GM12878 (cell line): ENCODE results near the gene UTP11. TPM values are rescaled to one million over a fixed set of nuclear protein-coding genes. Genes with fewer than 3 reads are reported as not detected.

Experiments used
- ATAC-seq: fragments of 200-7000 bp; cut with Tn5 transposase; 3 replicates; pipeline ENCODE4 v1.9.1; 2020; ENCODE audit warnings: mild to moderate bottlenecking, moderate library complexity
- BruUV-seq: library from RNA; stranded (reverse); fragments of 400-500 nt; replicated peaks from 2 replicates; lab custom pipeline; 2021; lab: Mats Ljungman, UMichigan
- CTCF ChIA-PET: fragments of 300-600 bp; sonication (Branson Sonifier 250); formaldehyde crosslinking; extraction: SDS; loops from one replicate; lab custom pipeline; 2021; ENCODE audit warnings: inconsistent platforms; lab: Yijun Ruan, JAX
- POLR2A ChIA-PET: fragments of 350-600 bp; formaldehyde crosslinking; extraction: SDS; loops from one replicate; lab custom pipeline; 2021; ENCODE audit warnings: inconsistent platforms; lab: Charles Lee
- RAD21 ChIA-PET: fragments of 300-600 bp; sonication (Branson Sonifier 250); formaldehyde crosslinking; loops from one replicate; lab custom pipeline; 2023; ENCODE audit warnings: antibody characterized with exemption; ENCODE audit not compliant: unreplicated experiment; lab: Charles Lee
- SMC1A ChIA-PET: fragments of 300-600 bp; sonication (Branson Sonifier 250); formaldehyde crosslinking; loops from one replicate; lab custom pipeline; 2023; ENCODE audit not compliant: unreplicated experiment, uncharacterized antibody; lab: Charles Lee
- DNase-seq: peaks from one replicate; pipeline ENCODE4 v3.0.0-alpha.2; 2011; ENCODE audit warnings: low read depth, low spot score
- FAIRE-seq: peaks from 3 replicates; lab custom pipeline; 2011; peaks lifted over from hg19 to GRCh38; lab: Jason Lieb, UNC
- H2AFZ ChIP-seq: 2 replicates; pipeline ENCODE4 v1.6.0; 2011; ENCODE audit warnings: low read depth, low read length, control low read depth; ENCODE audit not compliant: control insufficient read depth
- H3K27ac ChIP-seq: 2 replicates; pipeline ENCODE4 v1.5.1; 2011; ENCODE audit warnings: control low read depth; ENCODE audit not compliant: control insufficient read depth, insufficient read depth
- H3K27me3 ChIP-seq, 2 experiments: replicated peaks in 1 of 2; 2 replicates each; pipeline versions ENCODE4 v1.6.0 to v1.6.1; 2011; ENCODE audit warnings: low read length in 1 of 2; ENCODE audit not compliant: control insufficient read depth in 2 of 2, insufficient read depth in 2 of 2
- H3K36me3 ChIP-seq, 2 experiments: 2 replicates each; pipeline ENCODE4 v1.5.1; 2011; ENCODE audit warnings: low read length in 1 of 2; ENCODE audit not compliant: control insufficient read depth in 2 of 2, insufficient read depth in 2 of 2
- H3K4me1 ChIP-seq: 2 replicates; pipeline ENCODE4 v1.6.1; 2011; ENCODE audit warnings: mild to moderate bottlenecking, low read length, moderate library complexity, mixed read lengths; ENCODE audit not compliant: control insufficient read depth, insufficient read depth
- H3K4me2 ChIP-seq: 2 replicates; pipeline ENCODE4 v1.6.0; 2011; ENCODE audit warnings: control low read depth; ENCODE audit not compliant: control insufficient read depth, insufficient read depth
- H3K4me3 ChIP-seq: fragments of 200-600 bp; sonication (generic); 2 replicates; pipeline ENCODE4 v1.5.1; 2016
- H3K79me2 ChIP-seq: 2 replicates; pipeline ENCODE4 v1.6.0; 2011; ENCODE audit warnings: low read length; ENCODE audit not compliant: control insufficient read depth, insufficient read depth
- H3K9ac ChIP-seq: 2 replicates; pipeline ENCODE4 v1.8.0; 2011; ENCODE audit warnings: low read length, control low read depth, mixed read lengths; ENCODE audit not compliant: control insufficient read depth, insufficient read depth
- H3K9me3 ChIP-seq: replicated peaks from 3 replicates; pipeline ENCODE4 v1.5.1; 2011; ENCODE audit warnings: mild to moderate bottlenecking, low read length; ENCODE audit not compliant: control insufficient read depth, insufficient read depth
- H4K20me1 ChIP-seq: 2 replicates; pipeline ENCODE4 v1.6.0; 2011; ENCODE audit not compliant: control insufficient read depth, insufficient read depth
- BHLHE40 ChIP-seq, 2 experiments: fragments of 450-650 bp in 1 of 2; IDR thresholded peaks; 2 replicates each; pipeline ENCODE4 v1.6.1; 2011 to 2017; ENCODE audit warnings: low read depth in 2 of 2, borderline replicate concordance in 1 of 2, improper control_type of control experiment in 1 of 2, low read length in 1 of 2, mild to moderate bottlenecking in 1 of 2
- CBFB ChIP-seq: IDR thresholded peaks from 2 replicates; pipeline ENCODE4 v1.6.1; 2016; ENCODE audit warnings: antibody characterized with exemption, low read depth
- CEBPB ChIP-seq, 2 experiments: fragments of 150-350 bp in 1 of 2; IDR thresholded peaks; 2 replicates each; pipeline ENCODE4 v1.6.1; 2012 to 2014; ENCODE audit warnings: low read depth in 2 of 2, low read length in 2 of 2, borderline replicate concordance in 1 of 2, inconsistent platforms in 1 of 2
- ESRRA ChIP-seq: IDR thresholded peaks from 2 replicates; pipeline ENCODE4 v1.6.1; 2012; ENCODE audit warnings: mild to moderate bottlenecking, low read length, improper control_type of control experiment
- FOS ChIP-seq: IDR thresholded peaks from 3 replicates; pipeline ENCODE4 v1.6.1; 2011; ENCODE audit warnings: borderline replicate concordance; ENCODE audit not compliant: insufficient read length; ENCODE audit errors: extremely low read depth
- HCFC1 ChIP-seq: fragments of 150-350 bp; IDR thresholded peaks from 2 replicates; pipeline ENCODE4 v1.6.1; 2014; ENCODE audit warnings: low read length
- MTA2 ChIP-seq: fragments of 450-650 bp; IDR thresholded peaks from 2 replicates; pipeline ENCODE4 v1.6.1; 2016; ENCODE audit warnings: low read depth, mild to moderate bottlenecking, moderate library complexity
- SMAD5 ChIP-seq: IDR thresholded peaks from 2 replicates; pipeline ENCODE4 v1.6.1; 2016; ENCODE audit warnings: antibody characterized with exemption, low read depth
- SP1 ChIP-seq: IDR thresholded peaks from one replicate; pipeline ENCODE4 v1.6.1; 2011; ENCODE audit warnings: low read depth, low read length
- WGBS: methylation state at CpG from one replicate; pipeline ENCODE4 v1.1.6; 2016; ENCODE audit warnings: low lambda C conversion rate; ENCODE audit not compliant: insufficient replicate concordance, insufficient coverage; ENCODE audit errors: missing lambda C conversion rate; 5-methylcytosine and 5-hydroxymethylcytosine counted together
- in situ Hi-C: fragments of 300-500 bp; cut with MboI; formaldehyde crosslinking; loops from 9 replicates; pipeline ENCODE4 v1.14.3; 2018; ENCODE audit warnings: mixed read lengths
- intact Hi-C: fragments of 100-400 bp; cut with micrococcal nuclease; formaldehyde crosslinking; loops from one replicate; pipeline ENCODE4 v1.14.2; 2022; ENCODE audit not compliant: unreplicated experiment
- polyA plus RNA-seq, 11 experiments: library from polyadenylated mRNA; depleted of rRNA in 4 of 11; unstranded in 6 of 11; stranded (reverse) in 5 of 11; fragments of >200 nt; fragmentation: Nextera tagmentation in 4 of 11; fragmentation: Illumina TruSeq in 1 of 11; extraction: Ambion mirVana in 4 of 11; extraction: Trizol in 1 of 11; gene quantifications; 1 replicate in 1 of 11; 2 replicates in 10 of 11; pipeline versions ENCODE4 v1.2.1 to v1.2.3, GENCODE V29; 2011 to 2016; ENCODE audit warnings: inconsistent platforms in 2 of 11, missing spikeins in 2 of 11, low read depth in 1 of 11
- total RNA-seq, 4 experiments: library from RNA; depleted of rRNA in 3 of 4; stranded (reverse); fragments of >200 nt in 3 of 4; fragmentation: Illumina TruSeq in 1 of 4; extraction: Trizol in 1 of 4; gene quantifications; 2 replicates each; pipeline versions ENCODE4 v1.2.1 to v1.2.3, GENCODE V29; 2013 to 2021
- TF ChIP-seq, protein P1 (sequence below): IDR thresholded peaks from 2 replicates; pipeline ENCODE4 v1.6.1; 2012; ENCODE audit warnings: low read length, inconsistent platforms
- TF ChIP-seq, protein P2 (sequence below): fragments of 450-650 bp; conservative IDR thresholded peaks from 2 replicates; pipeline ENCODE4 v1.6.1; 2017; ENCODE audit warnings: mild to moderate bottlenecking, moderate library complexity
- TF ChIP-seq, protein P3 (sequence below): IDR thresholded peaks from 2 replicates; pipeline ENCODE4 v1.6.1; 2012; ENCODE audit warnings: low read depth, low read length, improper control_type of control experiment
- TF ChIP-seq, protein P4 (sequence below): fragments of 450-650 bp; IDR thresholded peaks from 2 replicates; pipeline ENCODE4 v1.6.1; 2018; ENCODE audit warnings: mild to moderate bottlenecking, low read depth, moderate library complexity; ENCODE audit not compliant: partially characterized antibody

UTP11 gene
- total and polyA plus RNA-seq, 10 of the 15 experiments (the other 5 are each of a cell fraction or from before 2014, with no cell fraction given) = 34.5 to 146 (median 64.2) TPM

DNA sequence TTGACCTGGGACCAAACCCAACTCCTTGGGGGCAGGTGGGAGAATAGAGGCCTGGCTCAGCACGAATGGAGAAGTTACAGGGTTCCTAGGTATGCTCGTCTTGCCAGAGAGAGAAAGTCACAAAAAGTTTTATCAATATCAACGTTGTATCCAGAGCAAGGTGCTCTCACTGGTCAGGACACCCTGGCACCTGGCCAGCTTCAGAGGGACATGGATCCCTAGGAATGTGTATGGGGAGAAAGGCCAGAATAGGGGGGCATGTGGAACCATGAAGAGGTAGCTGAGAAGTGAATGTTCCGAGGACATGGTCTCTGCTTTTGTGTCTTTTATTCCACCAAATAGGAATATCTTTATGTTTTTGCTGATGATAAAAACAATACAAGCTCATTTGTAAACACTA, 43.4 kb downstream of the UTP11 start (continued):
- TF ChIP-seq, protein P1, sequence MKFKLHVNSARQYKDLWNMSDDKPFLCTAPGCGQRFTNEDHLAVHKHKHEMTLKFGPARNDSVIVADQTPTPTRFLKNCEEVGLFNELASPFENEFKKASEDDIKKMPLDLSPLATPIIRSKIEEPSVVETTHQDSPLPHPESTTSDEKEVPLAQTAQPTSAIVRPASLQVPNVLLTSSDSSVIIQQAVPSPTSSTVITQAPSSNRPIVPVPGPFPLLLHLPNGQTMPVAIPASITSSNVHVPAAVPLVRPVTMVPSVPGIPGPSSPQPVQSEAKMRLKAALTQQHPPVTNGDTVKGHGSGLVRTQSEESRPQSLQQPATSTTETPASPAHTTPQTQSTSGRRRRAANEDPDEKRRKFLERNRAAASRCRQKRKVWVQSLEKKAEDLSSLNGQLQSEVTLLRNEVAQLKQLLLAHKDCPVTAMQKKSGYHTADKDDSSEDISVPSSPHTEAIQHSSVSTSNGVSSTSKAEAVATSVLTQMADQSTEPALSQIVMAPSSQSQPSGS = no peak
- TF ChIP-seq ESRRA (no peak), CBFB (no peak), HCFC1 (no peak)
- TF ChIP-seq, protein P2, sequence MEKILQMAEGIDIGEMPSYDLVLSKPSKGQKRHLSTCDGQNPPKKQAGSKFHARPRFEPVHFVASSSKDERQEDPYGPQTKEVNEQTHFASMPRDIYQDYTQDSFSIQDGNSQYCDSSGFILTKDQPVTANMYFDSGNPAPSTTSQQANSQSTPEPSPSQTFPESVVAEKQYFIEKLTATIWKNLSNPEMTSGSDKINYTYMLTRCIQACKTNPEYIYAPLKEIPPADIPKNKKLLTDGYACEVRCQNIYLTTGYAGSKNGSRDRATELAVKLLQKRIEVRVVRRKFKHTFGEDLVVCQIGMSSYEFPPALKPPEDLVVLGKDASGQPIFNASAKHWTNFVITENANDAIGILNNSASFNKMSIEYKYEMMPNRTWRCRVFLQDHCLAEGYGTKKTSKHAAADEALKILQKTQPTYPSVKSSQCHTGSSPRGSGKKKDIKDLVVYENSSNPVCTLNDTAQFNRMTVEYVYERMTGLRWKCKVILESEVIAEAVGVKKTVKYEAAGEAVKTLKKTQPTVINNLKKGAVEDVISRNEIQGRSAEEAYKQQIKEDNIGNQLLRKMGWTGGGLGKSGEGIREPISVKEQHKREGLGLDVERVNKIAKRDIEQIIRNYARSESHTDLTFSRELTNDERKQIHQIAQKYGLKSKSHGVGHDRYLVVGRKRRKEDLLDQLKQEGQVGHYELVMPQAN = no peak

DNA sequence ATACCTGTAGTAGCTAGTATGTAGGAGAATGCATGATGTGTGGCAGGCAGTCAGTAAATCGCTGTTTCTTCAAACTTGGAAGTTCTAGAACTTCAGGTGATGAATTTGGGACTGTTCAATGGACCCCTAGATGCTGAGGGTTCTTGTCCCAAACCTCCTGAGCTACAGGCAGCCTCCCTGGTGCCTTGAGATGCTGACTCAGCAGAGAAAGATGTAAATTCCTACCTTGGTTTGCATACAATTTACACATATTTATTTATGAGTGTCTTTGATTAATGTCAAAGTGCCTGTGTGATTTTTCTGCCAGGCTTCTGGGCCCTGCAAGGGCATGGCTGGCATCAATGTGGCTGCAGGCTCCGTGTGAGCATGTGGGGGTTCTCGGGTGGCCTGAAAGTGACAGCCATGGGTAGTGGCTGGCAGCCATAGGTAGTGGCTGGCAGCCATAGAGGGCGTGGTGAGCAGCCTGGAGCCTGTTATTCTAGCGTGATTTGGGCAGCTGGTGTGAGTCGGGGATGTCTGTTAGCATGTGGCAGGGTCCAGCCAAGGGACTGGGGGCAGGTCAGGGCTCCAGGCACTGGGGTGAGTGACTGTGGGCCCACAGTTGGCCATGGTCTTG, 47.2 kb downstream of the UTP11 start:
- Histone ChIP-seq H3K4me1 (peaks cover 15% of the 10 kb centered on the region), H3K9ac (no peak overlapping the region)
- no TSS peak for BruUV-seq

More for the DNA sequence above, 47.2 kb downstream of the UTP11 start:
- FAIRE-seq = no peak
- no peak for ATAC-seq
- Histone ChIP-seq H3K27me3 (no peaks in the 10 kb centered on the region), H3K9me3 (no peaks in the 10 kb centered on the region), H2AFZ (no peak overlapping the region), H3K4me3 (no peak overlapping the region), H3K79me2 (no peaks in the 10 kb centered on the region), H4K20me1 (no peaks in the 10 kb centered on the region), H3K36me3 (no peaks in the 10 kb centered on the region), H3K4me2 (no peak overlapping the region), H3K27ac (no peak overlapping the region)
- WGBS = 64% methylated on average over 6 of the region's 6 CpGs
- CTCF ChIA-PET = interaction anchor here (1.2 to 2.3 kb wide), 5 partner anchors 8 to 439 kb away, joined by 3 to 10 read pairs (median 4); no protein-coding TSS in a partner anchor
- TF ChIP-seq MTA2 (no peak), CEBPB (IDR thresholded peaks at IDR 0.05; ENCODE audit: borderline replicate concordance in 1 of 2, low read depth in 2 of 2, low read length in 2 of 2) (no peak), BHLHE40 (IDR thresholded peaks at IDR 0.05; ENCODE audit: borderline replicate concordance in 1 of 2, low read depth in 2 of 2, low read length in 1 of 2) (no peak), SMAD5 (no peak), SP1 (no peak), FOS (no peak)
- TF ChIP-seq, protein P3, sequence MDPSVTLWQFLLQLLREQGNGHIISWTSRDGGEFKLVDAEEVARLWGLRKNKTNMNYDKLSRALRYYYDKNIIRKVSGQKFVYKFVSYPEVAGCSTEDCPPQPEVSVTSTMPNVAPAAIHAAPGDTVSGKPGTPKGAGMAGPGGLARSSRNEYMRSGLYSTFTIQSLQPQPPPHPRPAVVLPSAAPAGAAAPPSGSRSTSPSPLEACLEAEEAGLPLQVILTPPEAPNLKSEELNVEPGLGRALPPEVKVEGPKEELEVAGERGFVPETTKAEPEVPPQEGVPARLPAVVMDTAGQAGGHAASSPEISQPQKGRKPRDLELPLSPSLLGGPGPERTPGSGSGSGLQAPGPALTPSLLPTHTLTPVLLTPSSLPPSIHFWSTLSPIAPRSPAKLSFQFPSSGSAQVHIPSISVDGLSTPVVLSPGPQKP = no peak
- TF ChIP-seq, protein P4, sequence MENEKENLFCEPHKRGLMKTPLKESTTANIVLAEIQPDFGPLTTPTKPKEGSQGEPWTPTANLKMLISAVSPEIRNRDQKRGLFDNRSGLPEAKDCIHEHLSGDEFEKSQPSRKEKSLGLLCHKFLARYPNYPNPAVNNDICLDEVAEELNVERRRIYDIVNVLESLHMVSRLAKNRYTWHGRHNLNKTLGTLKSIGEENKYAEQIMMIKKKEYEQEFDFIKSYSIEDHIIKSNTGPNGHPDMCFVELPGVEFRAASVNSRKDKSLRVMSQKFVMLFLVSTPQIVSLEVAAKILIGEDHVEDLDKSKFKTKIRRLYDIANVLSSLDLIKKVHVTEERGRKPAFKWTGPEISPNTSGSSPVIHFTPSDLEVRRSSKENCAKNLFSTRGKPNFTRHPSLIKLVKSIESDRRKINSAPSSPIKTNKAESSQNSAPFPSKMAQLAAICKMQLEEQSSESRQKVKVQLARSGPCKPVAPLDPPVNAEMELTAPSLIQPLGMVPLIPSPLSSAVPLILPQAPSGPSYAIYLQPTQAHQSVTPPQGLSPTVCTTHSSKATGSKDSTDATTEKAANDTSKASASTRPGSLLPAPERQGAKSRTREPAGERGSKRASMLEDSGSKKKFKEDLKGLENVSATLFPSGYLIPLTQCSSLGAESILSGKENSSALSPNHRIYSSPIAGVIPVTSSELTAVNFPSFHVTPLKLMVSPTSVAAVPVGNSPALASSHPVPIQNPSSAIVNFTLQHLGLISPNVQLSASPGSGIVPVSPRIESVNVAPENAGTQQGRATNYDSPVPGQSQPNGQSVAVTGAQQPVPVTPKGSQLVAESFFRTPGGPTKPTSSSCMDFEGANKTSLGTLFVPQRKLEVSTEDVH = no peak
- DNase-seq = no peak
- RAD21 ChIA-PET = interaction anchor here (1.0 to 8.9 kb wide), 5 partner anchors 12 to 775 kb away, joined by 3 to 73 read pairs (median 4); partner anchors contain the start of gene POU3F1
- intact Hi-C loops (loop anchor here (5.0 kb wide), 1 partner anchor 113 kb away; no protein-coding TSS in a partner anchor), in situ Hi-C loops (no loop called here)
- SMC1A ChIA-PET = interaction anchor here (1.5 to 23.8 kb wide), 3 partner anchors 11 to 12 kb away, joined by 6 to 316 read pairs (median 51); no protein-coding TSS in a partner anchor
- POLR2A ChIA-PET = interaction anchor here (0.6 to 2.0 kb wide), 8 partner anchors 9 to 226 kb away, joined by 3 to 5 read pairs (median 4); partner anchors contain the start of gene POU3F1
